Cardiac muscle cell (in vitro differentiated cells and primary cell): Measurements from ENCODE around the gene KRTAP10-8. TPM values are rescaled to one million over a fixed set of nuclear protein-coding genes. Genes with fewer than 3 reads are reported as not detected.
"Not testable (repeated sequence)": the region's sequence is repeated elsewhere in the genome, so short reads cannot be mapped to it uniquely, and the experiment has no call there.

ENCODE experiments used
- DNase-seq, 2 donors: peaks; one replicate each; pipeline versions ENCODE4 v3.0.0 to v3.0.0-alpha.2; 2010 to 2017; ENCODE audit warnings: low read depth in 1 of 2, low spot score in 1 of 2
- H3K27ac ChIP-seq: fragments of 200-600 bp; sonication (generic); 2 replicates; pipeline ENCODE4 v1.5.1; 2016
- H3K27me3 ChIP-seq: fragments of 200-600 bp; sonication (generic); 2 replicates; pipeline ENCODE4 v1.6.0; 2016; ENCODE audit warnings: control low read depth
- H3K36me3 ChIP-seq: fragments of 200-600 bp; sonication (generic); 2 replicates; pipeline ENCODE4 v1.5.1; 2016; ENCODE audit warnings: control low read depth
- H3K4me1 ChIP-seq: fragments of 200-600 bp; sonication (generic); 2 replicates; pipeline ENCODE4 v1.8.1; 2017; ENCODE audit warnings: low read depth, mild to moderate bottlenecking, mixed run types
- H3K4me3 ChIP-seq: fragments of 200-600 bp; sonication (generic); 2 replicates; pipeline ENCODE4 v1.5.1; 2016; ENCODE audit warnings: mild to moderate bottlenecking
- H3K9me3 ChIP-seq: fragments of 200-600 bp; sonication (generic); 2 replicates; pipeline ENCODE4 v1.5.1; 2017; ENCODE audit warnings: low read depth, mild to moderate bottlenecking, control low read depth
- CTCF ChIP-seq: IDR thresholded peaks from 2 replicates; pipeline ENCODE4 v1.5.1; 2012; ENCODE audit warnings: low read depth, mild to moderate bottlenecking, low read length
- polyA plus RNA-seq: library from polyadenylated mRNA; unstranded; fragments of >200 nt; fragmentation: Nextera tagmentation; extraction: Ambion mirVana; gene quantifications from 2 replicates; pipeline ENCODE4 v1.2.1, GENCODE V29; 2016
- total RNA-seq: library from RNA; depleted of rRNA; stranded (reverse); fragments of >200 nt; gene quantifications from 2 replicates; pipeline ENCODE4 v1.2.3, GENCODE V29; 2016

KRTAP10-8 gene
- total and polyA plus RNA-seq, 2 experiments from 2014 or later, result not detected

DNA sequence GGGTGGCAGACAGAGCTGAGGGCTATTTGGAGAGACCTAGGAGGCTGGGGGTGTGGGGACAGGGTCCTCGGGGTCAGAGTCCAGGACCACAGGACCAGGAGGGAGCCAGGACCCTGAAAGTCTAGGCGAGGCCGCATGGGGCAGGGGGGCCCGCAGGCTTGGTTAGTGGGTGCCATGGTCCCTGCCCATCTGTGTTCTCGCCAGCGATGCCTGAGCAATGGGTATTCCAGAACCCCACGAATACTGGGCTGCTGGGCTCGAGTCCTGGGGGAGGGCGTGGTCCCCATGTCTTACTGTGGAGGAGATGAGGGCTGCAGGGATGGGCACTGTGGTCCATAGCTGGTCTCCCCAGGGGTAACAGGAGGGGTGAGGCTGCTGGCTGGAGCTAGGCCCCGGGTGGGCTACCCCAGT, 21.6 kb upstream of the KRTAP10-8 start:
- H3K36me3 ChIP-seq, result no peaks in the 10 kb centered on the region
- no peaks in the 10 kb centered on the region for H3K9me3 ChIP-seq
- no peak overlapping the region for H3K4me3 ChIP-seq
- H3K27me3 ChIP-seq, result no peaks in the 10 kb centered on the region
- peaks cover 18% of the 10 kb centered on the region for H3K4me1 ChIP-seq
- no peak overlapping the region for H3K27ac ChIP-seq
- DNase-seq, result no peak
- TF ChIP-seq CTCF, result no peak

GRCh38 chr21:44590897-44591800, 20.7 kb upstream of the KRTAP10-8 start:
- H3K4me1 ChIP-seq, result peaks cover 18% of the 10 kb centered on the region
- not testable (repeated sequence) for DNase-seq, H3K9me3 ChIP-seq, H3K27ac ChIP-seq, H3K36me3 ChIP-seq, H3K4me3 ChIP-seq, H3K27me3 ChIP-seq

DNA sequence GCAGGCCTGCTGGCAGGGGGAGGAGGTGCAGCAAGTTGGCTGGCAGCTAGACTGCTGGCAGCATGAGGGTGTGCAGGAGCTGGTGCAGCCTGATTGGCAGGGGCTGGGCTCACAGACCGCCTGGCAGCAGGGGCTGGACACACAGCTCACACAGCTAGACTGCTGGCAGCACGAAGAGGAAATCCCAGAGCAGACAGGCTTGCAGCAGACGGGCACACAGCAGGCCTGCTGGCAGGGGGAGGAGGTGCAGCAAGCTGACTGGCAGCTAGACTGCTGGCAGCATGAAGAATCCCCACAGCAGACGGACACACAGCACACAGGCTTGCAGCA, 20.1 kb upstream of the KRTAP10-8 start:
- not testable (repeated sequence) for DNase-seq, H3K9me3 ChIP-seq, H3K27me3 ChIP-seq, H3K36me3 ChIP-seq, H3K27ac ChIP-seq, H3K4me3 ChIP-seq
- peaks cover 18% of the 10 kb centered on the region for H3K4me1 ChIP-seq

- no peak for DNase-seq
- H3K4me3 ChIP-seq, result no peak within 1 kb of the TSS
- H3K9me3 ChIP-seq, result no peaks in the 10 kb centered on the region
- H3K27ac ChIP-seq, result peak within 1 kb of the TSS; percentile 64
- no peaks in the 10 kb centered on the region for H3K27me3 ChIP-seq
- no peaks in the 10 kb centered on the region for H3K36me3 ChIP-seq
- no peak for TF ChIP-seq CTCF
- peaks cover 18% of the 10 kb centered on the region for H3K4me1 ChIP-seq
Observed at GRCh38 chr21:44592446-44593311, 19.2 kb upstream of the KRTAP10-8 start, which contains the start of gene KRTAP10-6. TSS of gene KRTAP10-6 (minus strand) at chr21:44592505. CDS start at chr21:44592484, 21 bp downstream.

DNA sequence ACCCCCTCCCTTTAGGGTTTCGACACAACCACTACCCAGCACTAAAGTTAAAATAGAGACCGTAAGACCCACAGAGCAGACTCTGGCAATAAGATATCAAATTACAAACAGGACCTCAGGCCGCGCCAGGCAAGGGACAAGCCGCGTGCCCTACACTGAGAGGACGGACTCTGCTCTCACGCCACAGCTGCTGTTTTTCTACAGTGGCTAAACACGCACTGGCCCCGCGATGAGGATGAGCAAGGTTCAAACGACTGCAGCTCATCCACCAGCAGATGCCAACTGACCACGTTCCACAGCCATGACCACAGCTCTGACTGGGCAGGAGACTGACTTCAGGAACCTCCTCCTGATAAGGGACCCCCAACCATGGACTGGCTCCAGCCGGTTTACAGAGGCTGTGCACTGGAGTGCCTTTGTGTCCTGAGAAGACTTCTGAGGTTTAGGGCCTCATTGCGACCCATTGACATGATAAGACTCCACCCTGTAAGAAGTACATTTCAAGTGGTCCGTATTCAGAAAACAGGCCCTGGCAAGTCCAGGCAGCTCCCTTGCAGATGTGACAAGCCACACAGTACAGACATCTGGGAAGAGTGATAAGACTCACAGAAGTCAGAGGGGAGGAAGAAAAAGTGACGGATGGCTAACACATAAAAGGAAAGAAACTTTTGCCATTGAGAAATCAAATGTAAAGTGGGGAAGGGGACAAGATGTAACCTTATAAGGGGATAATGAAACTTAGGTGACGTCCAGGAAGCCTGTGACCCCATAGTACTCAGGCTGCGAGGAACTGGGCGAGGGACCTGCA, 18.1 kb upstream of the KRTAP10-8 start:
- peak overlapping the region; percentile 64 for H3K27ac ChIP-seq
- DNase-seq, result peak in 1 of 2 donors; percentile 40
- no peaks in the 10 kb centered on the region for H3K36me3 ChIP-seq
- H3K4me1 ChIP-seq, result peaks cover 18% of the 10 kb centered on the region
- no peak overlapping the region for H3K4me3 ChIP-seq
- no peak for TF ChIP-seq CTCF
- H3K9me3 ChIP-seq, result no peaks in the 10 kb centered on the region
- no peaks in the 10 kb centered on the region for H3K27me3 ChIP-seq

DNA sequence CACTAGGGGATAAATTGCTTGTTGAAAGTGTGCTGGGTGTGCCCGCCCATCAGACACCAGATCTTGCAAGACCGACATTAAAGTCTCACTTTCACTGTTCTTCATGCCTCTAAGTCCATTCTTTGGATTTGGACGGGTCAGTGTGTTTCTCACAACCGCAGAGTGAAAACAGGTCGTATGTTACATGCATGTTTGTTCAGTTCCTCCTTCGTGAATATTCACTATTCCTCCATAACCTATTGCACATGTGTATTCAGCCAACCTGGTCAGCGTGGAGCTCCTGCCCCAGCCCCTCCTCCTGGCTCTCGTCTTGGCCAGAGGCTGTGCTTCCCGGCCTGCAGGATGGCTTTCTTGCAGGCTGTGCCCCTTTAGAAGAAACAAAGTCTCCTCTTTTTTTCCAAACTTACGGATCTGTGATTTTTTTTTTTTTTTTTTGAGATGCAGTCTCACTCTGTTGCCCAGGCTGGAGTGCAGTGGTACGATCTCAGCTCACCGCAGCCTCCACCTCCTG, 17.4 kb upstream of the KRTAP10-8 start:
- peak overlapping the region; percentile 64 for H3K27ac ChIP-seq
- H3K36me3 ChIP-seq, result no peaks in the 10 kb centered on the region
- H3K27me3 ChIP-seq, result no peaks in the 10 kb centered on the region
- no peak for TF ChIP-seq CTCF
- H3K4me3 ChIP-seq, result no peak overlapping the region
- H3K4me1 ChIP-seq, result peaks cover 18% of the 10 kb centered on the region
- no peaks in the 10 kb centered on the region for H3K9me3 ChIP-seq
- DNase-seq, result no peak
